Suppressor macrophage (primary cell): ENCODE measurements around the gene GPR137.
A peak's percentile ranks its signal among the peaks of the same experiment; 100 is the strongest.

Experiments used
- DNase-seq, 4 experiments: peaks; one replicate each; pipeline ENCODE4 v3.0.0-alpha.2; 2020 to 2022

The GPR137 gene

DNA sequence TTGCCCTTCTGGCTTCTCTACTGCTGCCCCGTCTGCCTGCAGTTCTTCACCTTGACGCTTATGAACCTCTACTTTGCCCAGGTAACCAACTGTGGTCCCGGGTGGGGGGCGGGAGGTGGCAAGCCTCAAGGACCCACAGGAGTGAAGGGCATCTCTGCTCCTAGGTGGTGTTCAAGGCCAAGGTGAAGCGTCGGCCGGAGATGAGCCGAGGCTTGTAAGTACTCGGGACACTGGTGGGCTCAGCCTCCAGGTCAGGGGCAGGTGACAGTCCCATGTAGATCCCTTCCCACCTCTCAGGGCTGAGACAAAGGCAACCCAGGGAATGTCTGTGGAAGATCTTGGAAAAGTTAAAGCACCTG, 1.1 kb downstream of the GPR137 start:
- DNase-seq: no peak

DNA sequence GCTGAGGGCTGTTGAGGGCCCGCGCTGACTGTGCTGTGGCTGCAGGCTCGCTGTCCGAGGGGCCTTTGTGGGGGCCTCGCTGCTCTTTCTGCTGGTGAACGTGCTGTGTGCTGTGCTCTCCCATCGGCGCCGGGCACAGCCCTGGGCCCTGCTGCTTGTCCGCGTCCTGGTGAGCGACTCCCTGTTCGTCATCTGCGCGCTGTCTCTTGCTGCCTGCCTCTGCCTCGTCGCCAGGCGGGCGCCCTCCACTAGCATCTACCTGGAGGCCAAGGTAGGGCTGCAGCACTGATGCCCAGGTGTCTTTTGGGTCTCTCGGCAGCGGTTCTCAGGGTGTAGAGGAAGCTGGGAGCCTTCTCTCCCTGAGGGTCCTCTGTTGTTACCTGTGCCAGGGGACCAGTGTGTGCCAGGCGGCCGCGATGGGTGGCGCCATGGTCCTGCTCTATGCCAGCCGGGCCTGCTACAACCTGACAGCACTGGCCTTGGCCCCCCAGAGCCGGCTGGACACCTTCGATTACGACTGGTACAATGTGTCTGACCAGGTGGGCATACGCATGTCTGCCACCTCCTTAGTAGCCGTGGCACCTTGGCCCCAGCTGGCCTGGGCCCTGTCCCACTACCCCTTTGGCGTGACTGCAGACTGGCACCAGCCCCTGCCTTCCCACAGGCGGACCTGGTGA, 2.2 kb downstream of the GPR137 start:
- no peak for DNase-seq

DNA sequence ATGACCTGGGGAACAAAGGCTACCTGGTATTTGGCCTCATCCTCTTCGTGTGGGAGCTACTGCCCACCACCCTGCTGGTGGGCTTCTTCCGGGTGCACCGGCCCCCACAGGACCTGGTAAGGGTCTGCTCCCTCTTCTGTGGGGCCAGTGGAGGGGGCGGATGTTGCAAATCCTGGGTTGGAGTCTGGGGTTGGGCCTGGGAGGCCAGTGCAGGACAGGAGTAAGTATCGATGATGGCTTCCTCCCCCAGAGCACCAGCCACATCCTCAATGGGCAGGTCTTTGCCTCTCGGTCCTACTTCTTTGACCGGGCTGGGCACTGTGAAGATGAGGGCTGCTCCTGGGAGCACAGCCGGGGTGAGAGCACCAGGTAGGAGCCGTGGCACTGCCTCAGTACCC, 2.7 kb downstream of the GPR137 start:
- no peak for DNase-seq

DNA sequence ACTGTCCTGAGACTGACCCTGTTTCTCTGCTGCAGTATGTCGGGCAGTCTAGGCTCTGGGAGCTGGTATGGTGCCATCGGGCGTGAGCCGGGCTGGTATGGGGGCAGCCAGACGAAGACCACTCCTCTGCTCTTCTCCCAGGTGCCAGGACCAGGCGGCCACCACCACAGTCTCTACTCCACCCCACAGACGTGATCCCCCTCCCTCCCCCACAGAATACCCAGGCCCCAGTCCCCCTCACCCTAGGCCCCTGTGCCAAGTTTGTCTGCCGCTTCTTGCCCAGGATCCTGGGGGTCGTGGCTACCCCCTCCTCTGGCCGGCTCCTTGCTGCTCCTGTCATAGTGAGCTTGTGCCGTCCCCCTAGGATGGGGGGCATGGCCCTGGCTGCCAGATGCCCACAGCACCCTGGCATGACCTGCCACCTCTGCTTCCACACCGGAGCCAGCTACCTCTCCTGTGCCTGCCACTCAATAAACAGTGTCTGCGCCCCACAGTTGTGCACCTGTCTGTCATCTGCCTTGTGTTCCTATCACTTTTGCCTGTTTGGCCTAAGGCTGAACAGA, 3.4 kb downstream of the GPR137 start:
- DNase-seq: no peak

DNA sequence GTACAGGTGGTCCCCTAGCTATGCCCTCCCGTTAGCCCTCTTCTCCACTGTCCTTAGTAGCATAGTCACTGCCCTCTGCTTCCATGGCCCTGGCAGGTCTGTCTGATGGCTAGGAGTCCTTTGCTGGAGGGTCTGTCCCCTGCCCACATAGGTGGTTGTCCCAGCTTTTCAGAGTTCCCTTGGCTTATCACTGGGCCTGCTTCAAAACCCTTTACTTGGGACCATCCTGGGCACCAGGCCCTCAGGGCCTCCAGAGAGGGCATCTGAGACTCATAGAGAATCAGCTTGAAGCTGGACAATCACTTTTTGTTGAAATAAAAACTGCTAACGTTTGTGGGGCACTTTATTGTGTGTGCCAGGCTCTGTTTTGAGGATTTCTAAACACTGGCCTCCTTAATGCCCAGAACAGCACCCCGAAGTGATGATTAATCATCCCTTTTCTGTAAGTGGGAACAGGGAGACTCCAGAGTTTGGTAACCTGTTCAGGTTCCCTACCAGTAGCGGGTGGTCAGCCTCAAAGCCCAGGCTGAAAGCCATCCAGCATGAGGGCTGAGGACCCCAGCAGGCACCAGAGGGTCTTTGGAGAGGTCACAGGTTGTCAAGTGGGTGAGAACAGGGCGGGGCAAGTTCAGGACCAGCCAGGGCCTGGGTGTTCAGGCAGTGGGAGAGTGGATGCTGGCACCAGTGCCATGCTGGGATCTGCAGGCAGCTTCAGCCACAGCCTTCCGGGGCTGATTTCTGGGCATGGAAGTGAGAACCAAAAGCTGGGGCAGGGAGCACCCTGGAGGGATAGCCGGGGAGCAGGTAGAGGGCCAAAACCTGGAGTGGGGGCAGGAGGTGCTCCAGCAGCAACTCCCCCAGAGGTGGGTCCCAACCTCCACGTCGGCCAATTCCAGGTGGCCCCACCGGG, 5.0 kb downstream of the GPR137 start:
- peak in 1 of 4 experiments; percentile 3 for DNase-seq

DNA sequence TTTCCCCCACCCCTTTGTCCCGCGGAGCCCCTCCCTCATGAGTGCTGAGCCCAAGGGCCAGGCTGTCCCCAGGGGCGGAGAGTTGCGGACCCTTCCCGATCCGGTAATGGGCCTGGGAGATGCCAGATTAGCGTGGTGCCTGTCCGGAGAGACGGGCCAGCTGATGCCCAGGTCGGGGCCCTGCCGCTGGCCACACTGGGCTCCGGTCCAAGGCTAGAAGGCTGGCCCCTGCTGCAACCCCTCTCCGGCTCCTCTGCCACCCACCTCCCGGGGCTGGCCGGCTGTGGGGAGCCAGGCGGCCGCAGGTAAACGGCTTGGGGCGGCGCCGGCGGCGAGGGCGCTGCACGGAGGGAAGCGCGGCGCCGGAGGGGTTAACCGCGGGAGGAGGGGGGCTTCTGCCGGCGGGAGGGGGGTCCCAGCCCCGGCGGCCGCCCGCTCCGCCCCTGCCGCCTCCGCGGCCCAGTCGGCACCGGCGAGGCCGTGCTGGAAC, 5.7 kb downstream of the GPR137 start, which contains the start of gene KCNK4:
Gene KCNK4 (plus strand): TSS at position 41 of the 490 bp plus-strand sequence. CDS start 1,717 bp downstream, outside the sequence.
- peak in 1 of 4 experiments; percentile 5 for DNase-seq

DNA sequence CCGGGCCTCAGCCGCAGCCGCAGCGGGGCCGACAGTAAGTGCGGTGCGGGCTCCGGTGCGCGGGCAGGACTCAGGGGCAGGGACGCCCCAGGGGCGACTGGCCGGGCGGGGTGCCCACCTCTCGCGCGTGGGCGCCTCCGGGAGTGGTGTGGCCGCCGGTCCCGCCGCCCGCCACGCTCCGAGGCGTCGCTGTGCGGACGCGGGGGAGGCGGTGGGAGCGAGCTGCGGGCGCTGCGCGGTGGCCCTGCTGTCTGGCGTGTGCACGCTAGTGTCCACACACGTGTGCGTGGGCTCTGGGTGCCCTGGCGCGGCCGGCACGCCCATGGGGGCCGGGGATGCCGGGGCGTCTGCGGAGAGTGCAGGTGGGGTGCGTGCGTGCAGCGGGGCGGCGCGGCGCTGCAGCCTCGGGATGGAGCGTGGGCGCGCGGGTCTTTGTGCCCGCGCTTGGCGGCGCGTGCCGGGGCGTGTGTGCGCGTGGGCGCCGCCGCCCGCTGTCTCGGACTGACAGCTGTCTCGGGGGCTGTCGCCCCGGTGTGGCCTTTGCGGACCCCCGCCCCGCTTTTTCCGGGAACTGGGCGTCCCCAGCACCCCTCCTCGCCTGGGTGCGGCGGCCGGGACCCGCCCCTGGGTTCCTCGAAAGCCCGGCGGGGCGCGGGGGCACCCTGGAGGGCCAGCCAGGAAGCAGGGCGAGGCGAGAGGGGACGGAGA, 6.3 kb downstream of the GPR137 start:
- DNase-seq: peak in 2 of 4 experiments; percentile 19 to 28

DNA sequence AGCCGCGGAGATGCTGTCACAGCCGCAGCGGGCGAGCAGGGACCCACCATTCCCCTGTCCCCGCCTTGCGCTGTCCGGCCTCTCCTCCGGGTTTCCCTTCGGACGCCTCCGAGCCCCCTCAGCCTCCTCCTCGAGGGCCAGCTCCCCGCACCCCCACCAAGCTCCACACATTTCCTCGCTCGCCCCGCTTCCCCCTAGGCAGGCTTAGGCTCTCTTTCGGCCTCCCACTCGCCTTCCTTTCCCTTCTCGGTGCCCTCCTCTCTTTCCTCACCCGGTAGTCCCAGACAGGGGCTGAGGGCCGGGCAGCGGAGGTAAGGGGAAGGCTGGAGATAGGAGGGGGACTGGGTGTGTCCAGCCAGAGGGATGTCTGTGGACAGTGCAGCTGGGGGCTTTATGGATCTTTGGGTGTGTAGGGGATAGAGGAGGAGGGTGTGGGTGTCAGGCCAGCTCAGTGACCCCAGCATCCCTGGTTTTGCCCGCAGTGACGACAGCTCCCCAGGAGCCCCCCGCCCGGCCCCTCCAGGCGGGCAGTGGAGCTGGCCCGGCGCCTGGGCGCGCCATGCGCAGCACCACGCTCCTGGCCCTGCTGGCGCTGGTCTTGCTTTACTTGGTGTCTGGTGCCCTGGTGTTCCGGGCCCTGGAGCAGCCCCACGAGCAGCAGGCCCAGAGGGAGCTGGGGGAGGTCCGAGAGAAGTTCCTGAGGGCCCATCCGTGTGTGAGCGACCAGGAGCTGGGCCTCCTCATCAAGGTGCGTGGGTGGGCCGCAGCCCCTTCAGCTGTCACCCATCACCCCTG, 7.0 kb downstream of the GPR137 start:
- DNase-seq: peak in 3 of 4 experiments; percentile 41 to 58 (median 48)

DNA sequence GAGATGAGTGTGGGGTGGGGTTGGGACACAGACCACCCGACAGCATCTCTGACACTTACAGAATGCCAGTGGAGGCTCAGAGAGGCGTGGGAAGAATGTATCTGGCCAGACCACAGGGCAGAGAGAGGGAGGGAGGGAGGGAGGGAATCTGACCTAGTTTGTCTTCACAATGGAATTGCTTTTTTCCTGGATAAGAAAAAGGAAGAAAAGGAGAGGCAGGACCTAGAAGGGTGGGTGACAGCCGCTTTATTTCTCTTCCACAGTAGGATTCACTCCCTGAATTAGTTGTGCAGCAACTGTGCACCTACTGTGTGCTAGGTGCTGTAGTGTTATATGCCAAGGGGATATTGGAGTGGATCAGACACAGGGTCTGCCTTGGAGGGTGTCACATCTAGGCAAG, 9.1 kb downstream of the GPR137 start:
- DNase-seq: no peak

DNA sequence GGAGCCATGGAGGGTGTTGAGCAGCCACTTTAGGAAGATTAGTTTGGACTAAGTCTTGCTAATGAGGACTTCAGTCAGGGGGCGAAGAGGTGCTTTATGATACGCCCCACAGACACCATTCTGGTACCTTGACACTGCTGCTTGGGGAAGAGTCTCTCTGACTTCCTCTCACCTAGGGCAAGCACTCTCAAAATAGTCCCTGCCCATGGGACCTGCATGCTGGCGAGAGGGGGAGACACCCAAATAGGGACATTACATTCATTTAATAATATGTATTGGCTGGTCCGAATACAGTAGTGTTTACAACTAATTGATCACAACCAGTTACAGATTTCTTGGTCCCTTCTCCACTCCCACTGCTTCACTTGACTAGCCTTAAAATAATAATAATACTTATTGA, 10.1 kb downstream of the GPR137 start:
- DNase-seq: no peak

DNA sequence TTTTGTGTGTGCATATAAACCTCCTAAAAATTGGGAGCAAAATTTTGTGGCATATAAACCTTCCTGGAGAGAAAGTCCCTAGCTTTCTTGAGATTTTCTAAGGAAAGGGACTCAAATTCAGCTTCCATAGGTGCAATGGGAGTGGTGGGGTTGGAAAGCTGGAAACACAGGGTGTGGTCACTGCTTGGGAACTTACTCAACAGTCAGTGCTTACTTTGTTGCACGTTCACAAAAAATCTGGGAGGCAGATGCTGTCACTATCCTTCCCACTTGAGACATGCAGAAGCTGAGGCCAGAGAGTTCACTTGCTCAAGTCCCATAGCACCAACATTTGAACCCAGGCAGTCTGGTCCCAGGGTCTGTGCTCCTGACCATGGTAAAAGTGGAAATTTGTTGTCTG, 10.6 kb downstream of the GPR137 start:
- peak in 1 of 4 experiments; percentile 9 for DNase-seq

DNA sequence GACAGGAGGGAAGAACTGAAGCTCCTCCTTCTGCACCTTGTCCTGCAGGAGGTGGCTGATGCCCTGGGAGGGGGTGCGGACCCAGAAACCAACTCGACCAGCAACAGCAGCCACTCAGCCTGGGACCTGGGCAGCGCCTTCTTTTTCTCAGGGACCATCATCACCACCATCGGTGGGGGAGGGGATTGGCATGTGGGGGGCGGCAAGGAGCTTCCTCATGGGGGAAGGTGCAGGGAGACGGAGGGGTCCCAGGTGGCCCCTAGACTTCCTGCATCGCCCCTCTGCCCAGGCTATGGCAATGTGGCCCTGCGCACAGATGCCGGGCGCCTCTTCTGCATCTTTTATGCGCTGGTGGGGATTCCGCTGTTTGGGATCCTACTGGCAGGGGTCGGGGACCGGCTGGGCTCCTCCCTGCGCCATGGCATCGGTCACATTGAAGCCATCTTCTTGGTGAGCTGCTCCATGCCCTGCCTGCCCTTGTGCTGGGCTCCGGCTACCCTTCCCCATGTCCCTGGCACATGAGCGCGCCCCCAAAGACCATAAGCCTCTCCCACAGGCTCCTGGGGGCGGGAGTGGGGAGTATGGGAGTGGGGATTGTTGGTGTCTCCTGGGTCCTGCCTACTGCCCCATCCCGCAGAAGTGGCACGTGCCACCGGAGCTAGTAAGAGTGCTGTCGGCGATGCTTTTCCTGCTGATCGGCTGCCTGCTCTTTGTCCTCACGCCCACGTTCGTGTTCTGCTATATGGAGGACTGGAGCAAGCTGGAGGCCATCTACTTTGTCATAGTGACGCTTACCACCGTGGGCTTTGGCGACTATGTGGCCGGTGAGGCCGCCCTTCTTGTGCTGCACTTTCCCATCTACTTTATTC, 11.4 kb downstream of the GPR137 start:
- peak; percentile 33 to 64 (median 50) for DNase-seq

DNA sequence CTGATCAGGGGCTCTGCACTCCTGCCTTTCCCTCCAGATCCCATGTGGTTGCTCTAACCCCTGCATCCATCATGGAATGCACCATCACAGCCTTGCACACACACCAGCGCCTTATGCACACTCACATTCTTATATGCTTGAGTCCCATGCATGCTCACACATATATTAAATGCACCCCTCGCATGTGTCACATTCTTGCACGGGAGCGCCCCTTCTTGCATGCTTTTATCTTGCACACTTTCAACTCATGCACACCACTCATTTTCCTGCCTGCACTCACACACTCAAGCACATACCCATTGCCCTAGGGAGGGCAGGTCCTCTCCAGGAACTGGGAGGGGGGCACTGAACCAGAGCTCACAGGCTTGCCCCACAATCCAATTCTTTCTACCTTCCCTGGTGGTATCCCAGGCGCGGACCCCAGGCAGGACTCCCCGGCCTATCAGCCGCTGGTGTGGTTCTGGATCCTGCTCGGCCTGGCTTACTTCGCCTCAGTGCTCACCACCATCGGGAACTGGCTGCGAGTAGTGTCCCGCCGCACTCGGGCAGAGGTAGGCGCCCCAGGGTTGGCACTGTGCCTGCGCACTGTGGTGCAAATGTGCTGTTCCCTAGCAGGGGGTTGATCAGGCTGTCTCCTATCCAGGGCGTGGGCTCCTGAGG, 12.2 kb downstream of the GPR137 start:
- peak in 1 of 4 experiments; percentile 48 for DNase-seq

DNA sequence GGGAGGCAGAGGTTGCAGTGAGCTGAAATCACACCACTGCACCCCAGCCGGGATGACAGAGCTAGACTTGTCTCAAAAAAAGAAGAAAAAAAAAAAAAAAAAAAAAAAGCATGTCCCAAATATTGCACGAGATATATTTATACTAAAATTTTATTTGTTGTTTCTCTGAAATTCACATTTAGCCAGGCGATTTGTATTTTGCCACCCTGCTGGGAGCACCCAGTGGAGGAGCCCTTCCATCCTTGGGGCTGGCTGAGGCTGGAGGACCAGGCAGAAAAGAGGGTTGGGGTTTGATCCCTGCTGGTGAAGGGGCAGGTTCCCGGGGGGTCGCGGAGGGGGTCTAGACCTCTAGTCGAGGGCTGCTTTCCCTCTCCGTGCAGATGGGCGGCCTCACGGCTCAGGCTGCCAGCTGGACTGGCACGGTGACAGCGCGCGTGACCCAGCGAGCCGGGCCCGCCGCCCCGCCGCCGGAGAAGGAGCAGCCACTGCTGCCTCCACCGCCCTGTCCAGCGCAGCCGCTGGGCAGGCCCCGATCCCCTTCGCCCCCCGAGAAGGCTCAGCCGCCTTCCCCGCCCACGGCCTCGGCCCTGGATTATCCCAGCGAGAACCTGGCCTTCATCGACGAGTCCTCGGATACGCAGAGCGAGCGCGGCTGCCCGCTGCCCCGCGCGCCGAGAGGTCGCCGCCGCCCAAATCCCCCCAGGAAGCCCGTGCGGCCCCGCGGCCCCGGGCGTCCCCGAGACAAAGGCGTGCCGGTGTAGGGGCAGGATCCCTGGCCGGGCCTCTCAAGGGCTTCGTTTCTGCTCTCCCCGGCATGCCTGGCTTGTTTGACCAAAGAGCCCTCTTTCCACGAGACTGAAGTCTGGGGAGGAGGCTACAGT, 13.6 kb downstream of the GPR137 start:
- DNase-seq: peak; percentile 35 to 78 (median 60)

DNA sequence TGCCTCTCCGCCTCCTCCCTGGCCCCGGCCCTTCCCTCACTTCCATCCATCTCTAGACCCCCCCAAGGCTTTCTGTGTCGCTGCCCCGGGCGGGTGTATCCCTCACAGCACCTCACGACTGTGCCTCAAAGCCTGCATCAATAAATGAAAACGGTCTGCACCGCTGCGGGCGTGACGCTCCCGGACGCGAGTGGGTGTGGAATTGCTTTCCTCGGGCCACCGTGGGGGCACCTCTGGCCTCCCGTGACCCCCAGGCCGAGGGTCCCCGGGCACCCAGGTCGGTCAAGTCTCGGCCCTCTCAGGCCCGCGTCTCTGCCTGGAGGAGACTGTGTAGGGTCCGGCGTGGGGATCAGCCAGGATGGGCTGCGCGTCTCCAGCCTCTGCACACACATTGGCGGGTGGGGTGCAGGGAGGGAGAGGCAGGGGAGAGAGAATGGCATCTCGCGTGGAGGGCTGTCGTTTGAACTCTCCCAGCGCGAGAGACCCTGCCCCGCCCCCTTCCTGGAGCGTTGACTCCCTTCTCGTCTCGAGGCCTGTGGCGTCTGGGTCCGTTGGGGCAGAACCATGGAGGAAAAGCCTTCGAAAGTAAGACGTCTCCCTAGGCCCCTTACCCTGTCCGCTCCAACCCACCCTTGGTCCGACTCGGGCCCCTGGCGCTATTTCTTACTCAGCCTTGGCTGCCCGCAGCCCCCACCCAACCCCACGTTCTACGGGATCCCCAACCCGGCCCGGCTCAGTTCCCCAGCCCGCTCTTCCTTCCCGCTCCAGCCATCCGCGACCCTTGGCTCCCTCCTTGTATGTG, 14.4 kb downstream of the GPR137 start, which contains the start of gene CATSPERZ:
Gene CATSPERZ (plus strand): TSS at position 512 of the 802 bp plus-strand sequence. CDS start 53 bp downstream, at position 565.
- peak in 1 of 4 experiments; percentile 25 for DNase-seq

DNA sequence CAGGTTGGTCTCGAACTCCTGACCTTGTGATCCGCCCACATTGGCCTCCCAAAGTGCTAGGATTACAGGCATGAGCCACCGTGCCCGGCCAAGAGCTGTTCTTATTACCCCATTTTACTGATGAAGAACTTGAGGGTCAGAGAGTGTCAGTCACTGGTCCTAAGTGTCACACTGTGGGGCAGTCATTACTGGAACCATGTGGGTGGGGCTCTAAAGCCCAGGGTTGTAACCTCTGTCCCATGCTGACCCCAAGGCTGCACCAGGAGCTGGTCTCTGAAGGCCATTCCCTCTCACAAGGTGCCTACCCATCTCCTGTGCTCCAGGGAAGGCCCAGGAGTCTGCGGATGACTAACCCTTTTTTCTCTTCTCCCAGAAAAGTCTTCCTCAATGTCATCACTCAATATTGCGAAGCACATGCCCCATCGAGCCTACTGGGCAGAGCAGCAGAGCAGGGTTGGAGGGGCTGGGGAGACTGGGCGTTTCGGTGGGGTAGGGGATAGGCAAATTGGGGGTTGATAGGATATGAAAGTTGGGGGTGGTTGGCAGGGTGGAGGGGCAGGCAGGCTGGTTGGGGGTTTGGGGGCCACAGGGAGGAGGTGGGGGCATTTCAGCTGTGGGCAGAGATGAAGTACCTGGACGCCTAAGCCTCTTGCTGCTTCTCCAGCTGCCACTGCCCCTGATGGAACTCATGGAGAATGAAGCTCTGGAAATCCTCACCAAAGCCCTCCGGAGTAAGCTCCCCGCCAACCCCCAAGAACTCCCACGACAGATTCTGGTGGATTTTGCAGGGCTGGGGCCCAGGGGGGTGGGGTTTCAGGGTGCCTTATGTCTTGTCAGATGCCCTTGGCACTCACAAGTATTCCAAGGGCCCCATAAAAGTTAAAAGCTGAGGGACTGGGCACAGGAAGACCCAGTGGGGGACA, 17.7 kb downstream of the GPR137 start:
- DNase-seq: no peak

DNA sequence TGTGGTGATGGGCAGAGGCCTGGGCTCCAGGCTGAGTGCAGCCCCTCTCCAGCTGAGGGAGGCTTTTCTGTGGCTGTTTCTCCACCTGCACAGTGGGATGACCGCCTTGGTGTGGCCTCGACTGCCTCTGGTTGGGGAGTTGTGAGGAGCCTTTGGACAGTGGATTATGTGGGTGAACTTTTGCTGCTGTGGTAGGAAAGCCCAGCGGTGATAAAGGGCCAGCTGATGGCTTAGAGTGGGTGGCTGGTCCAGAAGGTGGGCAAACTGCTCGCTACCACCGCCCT, 18.3 kb downstream of the GPR137 start:
- DNase-seq: no peak
